NCI-H345 treated with DMSO at 0.1 percent for 48 hours (cell line): ENCODE data around the gene EDAR.

Experiments
- DNase-seq: peaks from one replicate; lab custom pipeline; 2025; ENCODE audit not compliant: unreplicated experiment; lab: John Stamatoyannopoulos, UW

The EDAR gene

DNA sequence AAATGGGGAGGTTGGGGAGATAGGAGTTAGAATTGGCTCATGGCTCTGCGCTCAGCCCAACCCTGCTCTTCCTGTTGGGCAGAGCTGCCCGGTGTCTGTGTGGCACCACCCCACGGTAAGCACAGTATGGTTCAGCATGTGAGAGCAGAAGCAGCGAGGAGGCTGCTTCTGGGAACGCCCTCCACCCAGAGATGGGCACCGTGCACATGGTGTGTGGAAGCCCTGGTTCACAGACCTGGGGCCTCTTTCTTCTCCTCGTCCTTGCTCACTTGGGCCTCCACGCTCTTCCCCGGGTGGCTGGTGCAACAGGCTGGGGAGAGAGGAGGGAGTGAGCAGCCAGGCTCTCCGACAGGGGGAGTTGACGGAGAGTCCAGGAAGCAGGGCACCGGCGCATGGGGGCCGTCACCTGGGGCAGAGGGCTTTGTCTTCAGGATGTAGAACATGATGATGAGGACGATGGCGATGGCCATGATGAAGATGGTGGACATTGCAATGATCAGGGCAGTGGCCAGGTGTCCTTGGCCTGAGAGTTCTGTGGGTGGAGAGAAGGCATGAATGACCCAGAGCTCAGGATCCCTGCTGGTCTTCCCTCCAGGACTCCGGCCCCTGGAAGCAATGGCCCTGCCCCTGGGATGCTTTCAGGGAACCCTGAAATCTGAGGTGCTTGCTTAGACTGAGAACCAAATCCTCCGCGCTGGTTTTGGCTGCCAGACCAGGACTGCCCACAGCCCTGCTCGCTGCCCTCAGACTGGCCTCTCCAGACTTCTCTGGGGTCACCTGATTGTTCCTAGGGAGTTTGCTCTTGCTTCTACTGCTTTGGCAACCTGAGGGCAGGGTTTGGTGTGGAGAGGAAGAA is 78.3 kb downstream of the EDAR start:
- no peak for DNase-seq

GRCh38 chr2:108910011-108910431 is 79.0 kb downstream of the EDAR start:
- no peak for DNase-seq

- DNase-seq: no peak
Measured at GRCh38 chr2:108909275-108909823, 79.7 kb downstream of the EDAR start.

- DNase-seq: no peak
Measured at GRCh38 chr2:108908713-108909070, 80.3 kb downstream of the EDAR start.

GRCh38 chr2:108907822-108908712 is 81.0 kb downstream of the EDAR start:
- DNase-seq: peak; percentile 6

DNA sequence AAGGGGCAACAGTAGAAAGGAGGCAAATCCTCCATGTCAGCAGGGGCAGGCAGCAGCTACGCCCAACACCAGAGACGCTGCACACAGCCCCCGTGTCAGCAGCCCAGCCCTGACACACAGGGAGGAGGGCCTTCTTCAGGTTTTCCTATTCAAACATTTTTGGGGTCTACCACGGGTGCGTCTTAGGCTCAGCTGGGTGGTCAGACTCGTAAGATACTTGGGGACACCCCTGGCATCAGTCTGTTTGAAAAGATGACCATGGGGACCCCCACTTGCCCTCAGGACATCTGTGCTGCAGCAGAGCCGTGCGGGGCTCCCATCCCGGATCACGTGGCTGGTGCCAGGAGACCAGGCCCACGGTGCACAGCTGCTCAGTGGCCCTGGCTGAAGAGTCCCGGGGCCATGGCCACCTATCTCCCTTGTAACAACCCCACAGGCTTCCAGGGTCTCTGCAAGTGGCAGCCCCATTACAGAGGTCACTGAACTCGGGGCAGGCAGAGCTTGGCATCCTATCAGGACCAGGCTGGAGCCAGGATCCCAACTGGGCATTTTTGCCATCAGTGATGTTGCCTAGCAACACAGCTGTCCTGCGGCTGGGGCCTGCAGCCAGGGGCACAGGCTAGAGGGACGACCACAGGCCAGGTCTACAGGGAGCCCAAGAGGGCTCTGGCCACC is 82.5 kb downstream of the EDAR start:
- DNase-seq: no peak

DNA sequence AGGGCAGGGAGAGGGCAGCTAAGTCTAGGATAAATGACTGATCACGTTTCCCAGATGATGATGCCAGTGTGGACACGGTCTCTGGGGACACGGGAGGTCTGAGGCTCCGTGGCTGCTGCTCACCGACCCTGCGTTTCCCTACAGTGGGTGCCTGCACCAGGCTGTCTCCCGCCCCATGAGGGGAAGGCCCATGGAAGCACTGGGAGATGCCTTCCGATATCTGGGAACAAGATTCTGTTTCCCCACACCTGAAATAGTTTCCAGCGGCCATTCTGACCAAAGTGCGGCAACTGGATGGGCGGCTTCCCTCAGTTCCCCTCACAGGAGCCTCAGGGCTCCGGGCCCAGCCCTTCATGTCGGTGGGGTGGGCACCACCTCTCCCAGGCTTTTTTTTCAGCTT is 83.1 kb downstream of the EDAR start:
- no peak for DNase-seq

DNA sequence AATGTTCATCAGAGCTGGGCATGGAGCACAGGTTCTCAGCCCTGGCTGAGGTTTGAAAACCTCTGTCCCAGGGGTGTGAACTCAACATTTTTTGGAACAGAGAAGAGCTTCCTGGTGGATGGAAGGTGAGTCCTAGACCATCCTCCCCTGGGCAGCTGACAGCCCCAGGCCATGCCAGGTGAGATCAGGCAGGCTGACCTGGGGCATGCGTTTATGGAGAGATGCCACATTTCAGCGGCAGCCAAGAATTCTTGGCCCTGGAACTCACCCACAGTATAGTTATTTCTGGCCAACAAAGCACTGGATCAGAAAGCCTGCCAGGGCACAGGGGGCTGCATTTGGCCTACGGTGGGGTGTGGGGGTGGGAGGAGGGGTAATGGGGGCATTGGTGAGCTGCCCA is 83.8 kb downstream of the EDAR start:
- no peak for DNase-seq

- DNase-seq: no peak
Measured at GRCh38 chr2:108904680-108905079, 84.3 kb downstream of the EDAR start.

- no peak for DNase-seq
Measured at GRCh38 chr2:108898315-108899082, 90.5 kb downstream of the EDAR start.

DNA sequence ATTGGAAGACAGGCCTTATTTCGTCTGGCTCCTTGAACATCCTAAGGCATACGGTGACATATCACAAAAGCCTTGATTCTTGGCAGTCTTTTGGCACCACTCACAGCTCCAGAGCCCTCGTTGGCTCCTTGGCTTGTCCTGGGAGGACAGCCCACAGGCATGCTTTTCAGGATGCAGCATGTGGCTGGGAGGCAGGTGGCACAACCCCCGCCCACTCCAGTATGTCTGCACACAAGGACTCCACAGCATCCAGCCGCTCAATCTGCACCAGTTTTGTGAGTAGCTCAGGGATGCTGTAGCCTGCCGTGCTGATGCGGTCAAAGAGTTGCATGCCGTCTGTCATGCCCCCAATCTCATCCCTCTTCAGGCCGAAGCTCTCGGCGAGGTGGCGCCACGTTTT is 92.3 kb downstream of the EDAR start:
- no peak for DNase-seq

- DNase-seq: no peak
Measured at GRCh38 chr2:108895188-108895587, 93.8 kb downstream of the EDAR start.

DNA sequence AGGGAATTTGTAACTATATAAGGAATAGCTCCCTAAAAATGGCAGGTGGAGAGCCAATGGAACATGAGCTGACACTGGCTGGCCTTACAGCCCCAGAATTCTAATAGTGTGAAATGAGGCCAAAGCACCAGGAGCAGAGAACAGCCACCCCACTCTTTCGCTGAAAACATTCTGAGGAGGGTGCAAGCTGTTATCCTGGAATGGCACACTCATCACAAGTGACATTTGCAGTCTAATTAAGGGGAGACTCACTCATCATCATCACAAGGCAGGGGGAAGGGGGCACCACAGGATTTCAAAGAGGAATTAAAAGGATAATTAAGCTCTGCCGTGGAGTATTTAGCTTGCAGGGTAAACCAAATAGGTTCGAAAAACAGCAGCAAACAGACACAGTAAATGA is 94.3 kb downstream of the EDAR start:
- no peak for DNase-seq

GRCh38 chr2:108893277-108893676 is 95.7 kb downstream of the EDAR start:
- DNase-seq: no peak

GRCh38 chr2:108889907-108890306 is 99.1 kb downstream of the EDAR start:
- no peak for DNase-seq

DNA sequence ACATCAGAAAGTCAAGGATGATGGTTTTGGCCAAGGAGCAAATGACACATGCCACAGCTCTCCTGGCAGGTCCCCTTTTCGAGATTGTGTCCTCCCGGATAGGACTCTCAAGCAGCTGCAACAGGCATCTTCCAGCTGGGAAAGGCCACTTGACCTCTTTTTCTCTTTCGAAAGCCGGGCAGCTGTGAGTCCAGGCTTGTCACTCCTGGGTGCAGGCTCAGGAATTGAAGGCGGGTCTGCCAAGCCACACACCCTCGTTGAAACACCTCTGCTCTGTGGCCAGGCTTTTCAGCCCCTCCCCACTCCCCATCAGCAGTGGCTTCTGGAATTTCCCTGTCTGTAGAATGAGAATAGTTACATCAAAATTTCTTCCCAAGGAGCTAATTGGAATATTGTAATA is 104.4 kb downstream of the EDAR start:
- no peak for DNase-seq

DNA sequence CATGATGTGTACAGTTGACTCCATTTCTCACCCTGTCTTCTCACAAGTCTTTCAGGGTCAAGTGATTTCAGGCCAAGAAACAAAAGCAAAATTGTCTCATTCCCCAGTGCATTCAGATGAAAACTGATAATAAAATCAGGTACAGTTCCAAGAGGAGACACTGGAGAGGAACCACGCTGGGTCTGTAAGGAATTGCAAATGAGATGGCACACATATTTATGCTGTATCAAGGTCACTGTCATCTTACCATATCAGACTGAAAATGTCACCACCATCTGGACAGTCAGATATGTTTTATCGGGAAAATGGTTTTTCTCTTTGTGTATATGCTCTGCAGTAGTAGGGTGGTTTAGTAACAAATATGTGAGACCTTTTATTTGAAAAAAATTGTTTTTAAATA is 110.7 kb downstream of the EDAR start:
- no peak for DNase-seq

DNA sequence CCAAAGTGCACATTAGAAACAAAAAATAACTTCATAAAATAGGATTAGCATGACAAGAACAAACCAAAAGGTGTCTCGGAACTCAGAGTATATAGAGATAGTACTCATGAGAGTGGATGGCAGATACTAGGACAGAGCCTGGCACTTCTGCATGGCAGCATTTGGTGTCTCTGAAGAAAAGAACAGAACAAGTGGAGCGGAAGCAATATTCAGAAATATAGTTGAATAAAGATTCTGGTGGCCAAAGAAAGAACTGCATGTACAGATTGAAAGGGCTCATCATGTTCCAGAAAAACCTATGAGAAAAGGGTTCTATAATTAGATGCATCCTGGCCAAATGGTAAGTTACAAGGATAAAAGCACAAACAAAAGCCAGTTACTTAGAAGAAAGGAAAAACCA is 111.5 kb downstream of the EDAR start:
- DNase-seq: no peak

GRCh38 chr2:108870069-108870644 is 118.9 kb downstream of the EDAR start:
- DNase-seq: no peak

- no peak for DNase-seq
Measured at GRCh38 chr2:108869542-108869941, 119.5 kb downstream of the EDAR start.
